HUES64 (cell line): Measurements from ENCODE around the gene ALX1.
A peak's percentile ranks its signal among the peaks of the same experiment; 100 is the strongest.

Experiments used
- H3K27ac ChIP-seq: 2 replicates; pipeline ENCODE4 v1.7.0; 2013; ENCODE audit warnings: low read depth, low read length, inconsistent platforms
- H3K27me3 ChIP-seq: 2 replicates; pipeline ENCODE4 v1.6.1; 2013; ENCODE audit warnings: mild to moderate bottlenecking, low read length; ENCODE audit not compliant: insufficient read depth
- H3K36me3 ChIP-seq: 2 replicates; pipeline ENCODE4 v1.6.1; 2013; ENCODE audit warnings: mild to moderate bottlenecking, low read length; ENCODE audit not compliant: insufficient read depth
- H3K4me1 ChIP-seq: 2 replicates; pipeline ENCODE4 v1.6.1; 2013; ENCODE audit warnings: mild to moderate bottlenecking, low read length, moderate library complexity; ENCODE audit not compliant: insufficient read depth
- H3K4me3 ChIP-seq: 2 replicates; pipeline ENCODE4 v1.5.1; 2013; ENCODE audit warnings: mild to moderate bottlenecking, low read length, moderate library complexity
- H3K9ac ChIP-seq: 2 replicates; pipeline ENCODE4 v1.6.1; 2013; ENCODE audit warnings: mild to moderate bottlenecking, low read depth, low read length
- H3K9me3 ChIP-seq: 2 replicates; pipeline ENCODE4 v1.6.1; 2013; ENCODE audit warnings: low read depth, low read length; ENCODE audit not compliant: insufficient read depth
- WGBS: fragments of 150-250, 120-280 bp; methylation state at CpG from one replicate; pipeline ENCODE4 v1.1.7; 2013; ENCODE audit warnings: missing lambda C conversion rate; 5-methylcytosine and 5-hydroxymethylcytosine counted together

Gene ALX1

GRCh38 chr12:85277191-85277590 is 2.8 kb upstream of the ALX1 start:
- 80% methylated on average over 3 of the region's 3 CpGs for WGBS
- H3K27me3 ChIP-seq: peaks cover 95% of the 10 kb centered on the region

GRCh38 chr12:85277900-85278597 is 2.0 kb upstream of the ALX1 start:
- H3K4me3 ChIP-seq: peak overlapping the region; percentile 75
- WGBS: 40% methylated on average over 30 of the region's 30 CpGs
- no peak overlapping the region for H3K9ac ChIP-seq
- H3K27me3 ChIP-seq: peaks cover 95% of the 10 kb centered on the region
- H3K27ac ChIP-seq: no peak overlapping the region
- H3K36me3 ChIP-seq: no peaks in the 10 kb centered on the region
- peaks cover 19% of the 10 kb centered on the region for H3K4me1 ChIP-seq
- H3K9me3 ChIP-seq: no peaks in the 10 kb centered on the region

More at GRCh38 chr12:85277191-85277590, 2.8 kb upstream of the ALX1 start:
- Histone ChIP-seq H3K36me3 (no peaks in the 10 kb centered on the region), H3K9ac (no peak overlapping the region), H3K27ac (no peak overlapping the region), H3K4me1 (peaks cover 15% of the 10 kb centered on the region), H3K9me3 (no peaks in the 10 kb centered on the region), H3K4me3 (no peak overlapping the region)

- H3K4me3 ChIP-seq: peak overlapping the region; percentile 75
- H3K9ac ChIP-seq: no peak overlapping the region
- WGBS: 12% methylated on average over 33 of the region's 37 CpGs
Measured at GRCh38 chr12:85278598-85279448, 1.2 kb upstream of the ALX1 start.

DNA sequence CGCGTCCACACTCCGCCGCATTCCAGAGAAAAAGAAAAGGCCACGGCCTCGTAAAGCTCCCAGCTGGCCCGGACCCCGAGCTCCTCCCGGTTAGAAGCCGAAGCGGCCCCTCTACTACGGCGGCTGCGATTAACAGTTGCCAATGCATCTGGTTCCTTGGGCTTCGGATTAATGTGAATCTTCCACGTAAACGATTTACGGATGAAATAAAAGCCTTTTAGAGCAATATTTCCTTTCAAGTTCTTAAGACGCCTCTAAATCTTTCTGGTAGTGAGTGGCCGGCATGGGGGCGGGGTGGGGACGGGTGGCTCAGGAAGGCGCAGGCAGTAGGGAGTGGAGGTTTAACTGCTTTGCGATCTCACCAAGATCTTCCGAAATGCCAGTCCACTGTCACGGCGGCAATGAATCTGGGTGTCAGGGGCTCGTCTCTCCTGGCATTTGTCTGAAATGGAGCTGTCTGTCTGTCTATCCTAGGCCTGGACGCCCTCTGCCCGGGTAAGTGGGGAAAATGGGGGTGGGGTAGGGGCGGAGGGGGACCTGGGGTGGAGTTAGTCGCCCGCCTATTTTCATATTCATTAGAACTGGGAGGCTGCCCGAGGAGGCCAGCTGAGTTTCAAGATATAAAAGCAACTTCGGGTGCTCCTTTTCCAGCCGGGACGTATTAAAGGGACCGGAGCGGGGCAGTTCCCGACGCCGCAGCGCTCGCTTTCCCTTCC is 413 bp upstream of the ALX1 start:
- Histone ChIP-seq H3K36me3 (no peaks in the 10 kb centered on the region), H3K9ac (no peak overlapping the region), H3K27ac (no peak overlapping the region; the same call in 1 of the 2 replicates), H3K9me3 (no peaks in the 10 kb centered on the region), H3K4me1 (peaks cover 13% of the 10 kb centered on the region), H3K4me3 (peak overlapping the region; percentile 75), H3K27me3 (peaks cover 84% of the 10 kb centered on the region)
- under 1% methylated on average over 44 of the region's 44 CpGs for WGBS

More at GRCh38 chr12:85278598-85279448, 1.2 kb upstream of the ALX1 start:
- Histone ChIP-seq H3K27ac (no peak overlapping the region), H3K36me3 (no peaks in the 10 kb centered on the region), H3K27me3 (peaks cover 92% of the 10 kb centered on the region), H3K9me3 (no peaks in the 10 kb centered on the region), H3K4me1 (peaks cover 19% of the 10 kb centered on the region)

DNA sequence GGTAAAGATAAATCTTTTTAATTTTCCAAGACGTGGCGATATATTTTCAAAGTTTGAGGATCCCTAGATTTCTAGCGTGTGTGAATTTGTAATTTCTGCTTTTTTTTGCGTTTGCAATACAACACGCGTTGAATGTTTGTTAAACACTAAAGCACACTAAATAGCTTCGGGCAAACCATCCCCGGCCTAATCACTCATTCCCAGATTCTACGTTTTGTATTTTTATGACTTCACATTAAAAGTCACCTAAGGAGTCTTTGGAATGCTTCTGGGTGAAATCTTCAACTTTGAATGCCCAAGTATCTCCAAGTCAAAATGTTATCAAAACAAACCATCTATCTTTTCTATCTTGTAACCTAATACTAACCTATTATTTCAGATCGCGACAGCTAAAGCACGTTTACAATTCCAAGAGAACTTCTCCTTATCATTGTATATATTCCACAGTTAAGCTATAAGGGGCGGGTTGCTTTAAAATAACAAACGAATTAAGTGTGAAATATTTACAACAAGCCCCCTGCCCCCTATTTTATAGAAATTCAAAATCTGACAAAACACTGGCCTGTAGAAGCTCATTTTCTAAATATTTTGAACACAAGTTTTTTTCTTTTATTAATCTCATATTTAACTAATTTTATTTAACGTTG is 1.1 kb downstream of the ALX1 start:
- Histone ChIP-seq H3K4me3 (peak overlapping the region; percentile 75), H3K36me3 (no peaks in the 10 kb centered on the region), H3K4me1 (peaks cover 13% of the 10 kb centered on the region), H3K27me3 (peaks cover 69% of the 10 kb centered on the region), H3K9me3 (no peaks in the 10 kb centered on the region), H3K27ac (peak overlapping the region; percentile 80; the same call in 1 of the 2 replicates), H3K9ac (peak overlapping the region; percentile 55; the same call in 1 of the 2 replicates)
- WGBS: 1% methylated on average over 14 of the region's 15 CpGs

GRCh38 chr12:85281636-85282312 is 1.8 kb downstream of the ALX1 start:
- Histone ChIP-seq H3K4me3 (peak overlapping the region; percentile 75), H3K36me3 (no peaks in the 10 kb centered on the region), H3K9ac (no peak overlapping the region), H3K9me3 (no peaks in the 10 kb centered on the region), H3K27ac (no peak overlapping the region), H3K4me1 (peaks cover 13% of the 10 kb centered on the region), H3K27me3 (peaks cover 62% of the 10 kb centered on the region)
- WGBS: 41% methylated on average over 9 of the region's 11 CpGs

DNA sequence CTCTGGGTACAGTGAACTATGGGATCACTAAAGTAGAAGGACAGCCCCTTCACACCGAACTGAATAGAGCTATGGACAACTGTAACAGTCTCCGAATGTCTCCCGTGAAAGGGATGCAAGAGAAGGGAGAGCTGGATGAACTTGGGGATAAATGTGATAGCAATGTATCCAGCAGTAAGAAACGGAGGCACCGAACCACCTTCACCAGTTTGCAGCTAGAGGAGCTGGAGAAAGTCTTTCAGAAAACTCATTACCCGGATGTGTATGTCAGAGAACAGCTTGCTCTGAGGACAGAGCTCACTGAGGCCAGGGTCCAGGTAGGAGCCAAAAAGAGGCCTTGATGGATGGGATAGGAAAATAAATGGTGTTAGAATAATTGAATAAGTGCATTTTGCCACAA is 3.5 kb downstream of the ALX1 start:
- H3K36me3 ChIP-seq: no peaks in the 10 kb centered on the region
- peaks cover 45% of the 10 kb centered on the region for H3K27me3 ChIP-seq
- no peak overlapping the region for H3K4me3 ChIP-seq
- H3K9ac ChIP-seq: no peak overlapping the region
- H3K27ac ChIP-seq: no peak overlapping the region
- peaks cover 13% of the 10 kb centered on the region for H3K4me1 ChIP-seq
- H3K9me3 ChIP-seq: no peaks in the 10 kb centered on the region
- 71% methylated on average over 6 of the region's 6 CpGs for WGBS

- no peaks in the 10 kb centered on the region for H3K27me3 ChIP-seq
- no peaks in the 10 kb centered on the region for H3K9me3 ChIP-seq
- H3K36me3 ChIP-seq: no peaks in the 10 kb centered on the region
- no peak overlapping the region for H3K27ac ChIP-seq
- no peak overlapping the region for H3K9ac ChIP-seq
- H3K4me3 ChIP-seq: no peak overlapping the region
- 94% methylated on average over 3 of the region's 3 CpGs for WGBS
- H3K4me1 ChIP-seq: no peaks in the 10 kb centered on the region
Measured at GRCh38 chr12:85296362-85296761, 16.3 kb downstream of the ALX1 start.

DNA sequence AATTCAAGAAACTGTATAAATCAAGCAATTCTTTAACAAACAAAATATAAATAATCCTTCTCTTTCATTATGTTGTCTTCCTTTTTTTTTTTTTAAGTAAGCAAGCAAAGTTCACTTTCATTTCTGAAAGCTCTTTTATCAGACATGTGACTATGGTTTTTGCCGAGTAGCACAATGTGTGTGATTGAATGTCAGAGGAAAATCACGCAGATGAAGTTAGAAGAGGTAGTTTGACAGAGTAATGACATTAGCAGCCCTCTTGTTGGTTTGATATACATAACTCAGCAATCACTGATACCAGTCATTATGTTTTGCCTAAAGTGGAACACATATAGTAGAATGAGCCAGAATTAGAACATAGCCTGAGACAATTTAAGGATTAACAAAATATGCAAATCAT is 19.0 kb downstream of the ALX1 start:
- no peaks in the 10 kb centered on the region for H3K4me1 ChIP-seq
- no peak overlapping the region for H3K27ac ChIP-seq
- 82% methylated on average over 2 of the region's 2 CpGs for WGBS
- H3K4me3 ChIP-seq: no peak overlapping the region
- no peak overlapping the region for H3K9ac ChIP-seq
- no peaks in the 10 kb centered on the region for H3K9me3 ChIP-seq
- no peaks in the 10 kb centered on the region for H3K27me3 ChIP-seq
- H3K36me3 ChIP-seq: no peaks in the 10 kb centered on the region

GRCh38 chr12:85301051-85301450 is 21.0 kb downstream of the ALX1 start:
- Histone ChIP-seq H3K9me3 (no peaks in the 10 kb centered on the region), H3K27ac (no peak overlapping the region), H3K4me3 (no peak overlapping the region), H3K27me3 (no peaks in the 10 kb centered on the region), H3K4me1 (peaks cover 7% of the 10 kb centered on the region; the same call in 1 of the 2 replicates), H3K9ac (no peak overlapping the region), H3K36me3 (no peaks in the 10 kb centered on the region)
- 88% methylated on average over 7 of the region's 7 CpGs for WGBS
